GM12878 (cell line): Measurements from ENCODE around the gene MYH6. TPM values are rescaled to one million over a fixed set of nuclear protein-coding genes. Genes with fewer than 3 reads are reported as not detected.

Experiments
- ATAC-seq: fragments of 200-7000 bp; cut with Tn5 transposase; 3 replicates; pipeline ENCODE4 v1.9.1; 2020; ENCODE audit warnings: mild to moderate bottlenecking, moderate library complexity
- BruUV-seq: library from RNA; stranded (reverse); fragments of 400-500 nt; replicated peaks from 2 replicates; lab custom pipeline; 2021; lab: Mats Ljungman, UMichigan
- CTCF ChIA-PET: fragments of 300-600 bp; sonication (Branson Sonifier 250); formaldehyde crosslinking; extraction: SDS; loops from one replicate; lab custom pipeline; 2021; ENCODE audit warnings: inconsistent platforms; lab: Yijun Ruan, JAX
- POLR2A ChIA-PET: fragments of 350-600 bp; formaldehyde crosslinking; extraction: SDS; loops from one replicate; lab custom pipeline; 2021; ENCODE audit warnings: inconsistent platforms; lab: Charles Lee
- RAD21 ChIA-PET: fragments of 300-600 bp; sonication (Branson Sonifier 250); formaldehyde crosslinking; loops from one replicate; lab custom pipeline; 2023; ENCODE audit warnings: antibody characterized with exemption; ENCODE audit not compliant: unreplicated experiment; lab: Charles Lee
- SMC1A ChIA-PET: fragments of 300-600 bp; sonication (Branson Sonifier 250); formaldehyde crosslinking; loops from one replicate; lab custom pipeline; 2023; ENCODE audit not compliant: unreplicated experiment, uncharacterized antibody; lab: Charles Lee
- DNase-seq: peaks from one replicate; pipeline ENCODE4 v3.0.0-alpha.2; 2011; ENCODE audit warnings: low read depth, low spot score
- FAIRE-seq: peaks from 3 replicates; lab custom pipeline; 2011; peaks lifted over from hg19 to GRCh38; lab: Jason Lieb, UNC
- H2AFZ ChIP-seq: 2 replicates; pipeline ENCODE4 v1.6.0; 2011; ENCODE audit warnings: low read depth, low read length, control low read depth; ENCODE audit not compliant: control insufficient read depth
- H3K27ac ChIP-seq: 2 replicates; pipeline ENCODE4 v1.5.1; 2011; ENCODE audit warnings: control low read depth; ENCODE audit not compliant: control insufficient read depth, insufficient read depth
- H3K27me3 ChIP-seq, 2 experiments: replicated peaks in 1 of 2; 2 replicates each; pipeline versions ENCODE4 v1.6.0 to v1.6.1; 2011; ENCODE audit warnings: low read length in 1 of 2; ENCODE audit not compliant: control insufficient read depth in 2 of 2, insufficient read depth in 2 of 2
- H3K36me3 ChIP-seq, 2 experiments: 2 replicates each; pipeline ENCODE4 v1.5.1; 2011; ENCODE audit warnings: low read length in 1 of 2; ENCODE audit not compliant: control insufficient read depth in 2 of 2, insufficient read depth in 2 of 2
- H3K4me1 ChIP-seq: 2 replicates; pipeline ENCODE4 v1.6.1; 2011; ENCODE audit warnings: mild to moderate bottlenecking, low read length, moderate library complexity, mixed read lengths; ENCODE audit not compliant: control insufficient read depth, insufficient read depth
- H3K4me2 ChIP-seq: 2 replicates; pipeline ENCODE4 v1.6.0; 2011; ENCODE audit warnings: control low read depth; ENCODE audit not compliant: control insufficient read depth, insufficient read depth
- H3K4me3 ChIP-seq: fragments of 200-600 bp; sonication (generic); 2 replicates; pipeline ENCODE4 v1.5.1; 2016
- H3K79me2 ChIP-seq: 2 replicates; pipeline ENCODE4 v1.6.0; 2011; ENCODE audit warnings: low read length; ENCODE audit not compliant: control insufficient read depth, insufficient read depth
- H3K9ac ChIP-seq: 2 replicates; pipeline ENCODE4 v1.8.0; 2011; ENCODE audit warnings: low read length, control low read depth, mixed read lengths; ENCODE audit not compliant: control insufficient read depth, insufficient read depth
- H3K9me3 ChIP-seq: replicated peaks from 3 replicates; pipeline ENCODE4 v1.5.1; 2011; ENCODE audit warnings: mild to moderate bottlenecking, low read length; ENCODE audit not compliant: control insufficient read depth, insufficient read depth
- H4K20me1 ChIP-seq: 2 replicates; pipeline ENCODE4 v1.6.0; 2011; ENCODE audit not compliant: control insufficient read depth, insufficient read depth
- BHLHE40 ChIP-seq, 2 experiments: fragments of 450-650 bp in 1 of 2; IDR thresholded peaks; 2 replicates each; pipeline ENCODE4 v1.6.1; 2011 to 2017; ENCODE audit warnings: low read depth in 2 of 2, borderline replicate concordance in 1 of 2, improper control_type of control experiment in 1 of 2, low read length in 1 of 2, mild to moderate bottlenecking in 1 of 2
- CTCF ChIP-seq, 3 experiments: IDR thresholded peaks in 2 of 3; conservative IDR thresholded peaks in 1 of 3; 2 replicates each; pipeline ENCODE4 v1.5.1; 2011; ENCODE audit warnings: low read depth in 3 of 3, low read length in 3 of 3, mild to moderate bottlenecking in 3 of 3, control low read depth in 2 of 3, moderate library complexity in 2 of 3, inconsistent platforms in 1 of 3, mixed read lengths in 1 of 3; ENCODE audit not compliant: control insufficient read depth in 2 of 3, insufficient read depth in 1 of 3; ENCODE audit errors: extremely low read depth in 1 of 3
- FOXM1 ChIP-seq: IDR thresholded peaks from 2 replicates; pipeline ENCODE4 v1.6.1; 2012; ENCODE audit warnings: low read depth, mild to moderate bottlenecking, inconsistent platforms, low read length, moderate library complexity
- HDAC2 ChIP-seq: fragments of 200-600 bp; sonication (generic); IDR thresholded peaks from 2 replicates; pipeline ENCODE4 v1.6.1; 2017
- IRF3 ChIP-seq: fragments of 450-650 bp; IDR thresholded peaks from 2 replicates; pipeline ENCODE4 v1.6.1; 2014; ENCODE audit warnings: mild to moderate bottlenecking
- MLLT1 ChIP-seq: fragments of 450-650 bp; IDR thresholded peaks from 2 replicates; pipeline ENCODE4 v1.6.1; 2016; ENCODE audit warnings: mild to moderate bottlenecking
- NBN ChIP-seq: fragments of 450-650 bp; IDR thresholded peaks from 2 replicates; pipeline ENCODE4 v1.6.1; 2016
- NFYB ChIP-seq: IDR thresholded peaks from 2 replicates; pipeline ENCODE4 v1.6.1; 2011; ENCODE audit warnings: low read depth, mild to moderate bottlenecking, low read length, improper control_type of control experiment, moderate library complexity; ENCODE audit not compliant: insufficient read depth
- RFX5 ChIP-seq: IDR thresholded peaks from 2 replicates; pipeline ENCODE4 v1.6.1; 2011; ENCODE audit warnings: low read depth, low read length, improper control_type of control experiment
- STAT1 ChIP-seq: fragments of 450-650 bp; conservative IDR thresholded peaks from 2 replicates; pipeline ENCODE4 v1.6.1; 2014; ENCODE audit warnings: antibody characterized with exemption, mild to moderate bottlenecking
- YY1 ChIP-seq: IDR thresholded peaks from 2 replicates; pipeline ENCODE4 v1.6.1; 2011; ENCODE audit warnings: low read depth, mild to moderate bottlenecking, low read length
- ZBTB11 ChIP-seq: fragments of 450-650 bp; formaldehyde crosslinking; IDR thresholded peaks from 2 replicates; pipeline ENCODE4 v1.5.0; 2022; ENCODE audit warnings: mild to moderate bottlenecking, missing genetic modification characterization
- WGBS: methylation state at CpG from one replicate; pipeline ENCODE4 v1.1.6; 2016; ENCODE audit warnings: low lambda C conversion rate; ENCODE audit not compliant: insufficient replicate concordance, insufficient coverage; ENCODE audit errors: missing lambda C conversion rate; 5-methylcytosine and 5-hydroxymethylcytosine counted together
- in situ Hi-C: fragments of 300-500 bp; cut with MboI; formaldehyde crosslinking; loops from 9 replicates; pipeline ENCODE4 v1.14.3; 2018; ENCODE audit warnings: mixed read lengths
- intact Hi-C: fragments of 100-400 bp; cut with micrococcal nuclease; formaldehyde crosslinking; loops from one replicate; pipeline ENCODE4 v1.14.2; 2022; ENCODE audit not compliant: unreplicated experiment
- polyA plus RNA-seq, 11 experiments: library from polyadenylated mRNA; depleted of rRNA in 4 of 11; unstranded in 6 of 11; stranded (reverse) in 5 of 11; fragments of >200 nt; fragmentation: Nextera tagmentation in 4 of 11; fragmentation: Illumina TruSeq in 1 of 11; extraction: Ambion mirVana in 4 of 11; extraction: Trizol in 1 of 11; gene quantifications; 1 replicate in 1 of 11; 2 replicates in 10 of 11; pipeline versions ENCODE4 v1.2.1 to v1.2.3, GENCODE V29; 2011 to 2016; ENCODE audit warnings: inconsistent platforms in 2 of 11, missing spikeins in 2 of 11, low read depth in 1 of 11
- total RNA-seq, 4 experiments: library from RNA; depleted of rRNA in 3 of 4; stranded (reverse); fragments of >200 nt in 3 of 4; fragmentation: Illumina TruSeq in 1 of 4; extraction: Trizol in 1 of 4; gene quantifications; 2 replicates each; pipeline versions ENCODE4 v1.2.1 to v1.2.3, GENCODE V29; 2013 to 2021

The MYH6 gene
- total and polyA plus RNA-seq, 10 of the 15 experiments (the other 5 are each of a cell fraction or from before 2014, with no cell fraction given): 0.01 to 0.84 (median 0.05) TPM; not detected in 7

GRCh38 chr14:23364164-23365035 is 43.7 kb downstream of the MYH6 start (continued):
- TF ChIP-seq ZBTB11 (no peak), STAT1 (no peak), HDAC2 (no peak), IRF3 (no peak), NBN (no peak), YY1 (no peak), BHLHE40 (IDR thresholded peaks at IDR 0.05; ENCODE audit: borderline replicate concordance in 1 of 2, low read depth in 2 of 2, low read length in 1 of 2) (no peak)

- no peak for FAIRE-seq
- H3K79me2 ChIP-seq: no peaks in the 10 kb centered on the region
- TF ChIP-seq CTCF (IDR thresholded peaks at IDR 0.05 in 2 of 3, conservative IDR thresholded peaks at IDR 0.05 in 1 of 3; ENCODE audit: control insufficient read depth in 2 of 3, extremely low read depth in 1 of 3, insufficient read depth in 1 of 3, low read depth in 3 of 3, low read length in 3 of 3) (peak in 1 of 3 experiments; percentile 9; a peak in 1 of 6 replicates), STAT1 (no peak), FOXM1 (no peak), RFX5 (no peak), NFYB (no peak), MLLT1 (no peak)
- TF ChIP-seq, all 136 proteins: peak for 1
- no peak overlapping the region for H3K27ac ChIP-seq
- no peaks in the 10 kb centered on the region for H4K20me1 ChIP-seq
- no peak overlapping the region for H3K4me2 ChIP-seq
- intact Hi-C loops: no loop called here
- DNase-seq (no peak), ATAC-seq (no peak)
- H3K36me3 ChIP-seq: no peaks in the 10 kb centered on the region
- H2AFZ ChIP-seq: no peak overlapping the region
- WGBS: 5% methylated on average over 3 of the region's 3 CpGs
- ChIA-PET CTCF (interaction anchor here (1.1 kb wide), 2 partner anchors 9 to 71 kb away, joined by 3 to 4 read pairs; no protein-coding TSS in a partner anchor), SMC1A (no interaction called here), POLR2A (no interaction called here), RAD21 (no interaction called here)
- H3K4me1 ChIP-seq: no peaks in the 10 kb centered on the region
- BruUV-seq: no TSS peak
- H3K9ac ChIP-seq: no peak overlapping the region
- H3K27me3 ChIP-seq: peaks cover 0 to 6% of the 10 kb centered on the region in 2 experiments; a peak in 3 of 4 replicates
- H3K9me3 ChIP-seq: no peaks in the 10 kb centered on the region
- H3K4me3 ChIP-seq: no peak overlapping the region
- in situ Hi-C loops: no loop called here
Measured at GRCh38 chr14:23362200-23362599, 45.9 kb downstream of the MYH6 start.
